Measurements from ENCODE around the gene HSD17B12.

DNA sequence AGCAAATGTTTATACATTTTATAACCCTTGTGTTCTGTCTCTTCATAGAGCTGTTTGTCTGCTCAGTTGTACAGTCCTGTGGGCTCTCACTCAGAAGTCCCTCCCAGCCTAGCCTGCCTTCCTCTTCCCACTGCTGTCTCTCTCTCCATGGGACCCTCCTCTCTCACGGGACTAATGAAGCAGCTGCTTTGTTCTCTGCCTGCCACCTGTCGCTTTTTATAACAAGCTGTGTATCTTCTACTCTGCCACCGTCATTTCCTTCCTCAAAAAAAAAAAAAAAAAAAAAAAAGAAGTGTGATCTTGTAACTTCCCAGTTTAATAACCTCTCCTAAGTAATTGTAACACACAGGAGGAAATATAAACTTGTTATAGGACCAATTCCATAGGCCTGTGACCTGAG lies 107.9 kb downstream of the HSD17B12 start:
- TF ChIP-seq POLR2AphosphoS5 (IDR thresholded peaks at IDR 0.05; ENCODE audit: low read depth, low read length): no peak
- TF ChIP-seq BCLAF1 (IDR thresholded peaks at IDR 0.05): no peak
- no peak for TF ChIP-seq ZNF33A (CRISPR knock-in tag; IDR thresholded peaks at IDR 0.05; ENCODE audit: borderline replicate concordance)
- TF ChIP-seq ZFP36 (IDR thresholded peaks at IDR 0.05; ENCODE audit: borderline replicate concordance, low read depth, low read length, partially characterized antibody): no peak
- TF ChIP-seq ZNF572 (CRISPR knock-in tag; IDR thresholded peaks at IDR 0.05): no peak
- no peak for TF ChIP-seq NR2F6 (IDR thresholded peaks at IDR 0.05)
- no peak for TF ChIP-seq NR2F6 (CRISPR knock-in tag; IDR thresholded peaks at IDR 0.05)
- TF ChIP-seq ZNF121 (CRISPR knock-in tag; IDR thresholded peaks at IDR 0.05): no peak
- no peak for TF ChIP-seq CEBPZ (IDR thresholded peaks at IDR 0.05; ENCODE audit: low read length)
- no peak for TF ChIP-seq PBX3 (CRISPR knock-in tag; IDR thresholded peaks at IDR 0.05; ENCODE audit: borderline replicate concordance)
